Measurements from ENCODE around the gene ERCC1. TPM values are rescaled to one million over a fixed set of nuclear protein-coding genes. Genes with fewer than 3 reads are reported as not detected.

Gene ERCC1
- total and polyA plus RNA-seq, 2 of the 13 experiments (the other 11 are each of a cell fraction or from before 2014, with no cell fraction given), result 40.0 to 66.4 TPM

DNA sequence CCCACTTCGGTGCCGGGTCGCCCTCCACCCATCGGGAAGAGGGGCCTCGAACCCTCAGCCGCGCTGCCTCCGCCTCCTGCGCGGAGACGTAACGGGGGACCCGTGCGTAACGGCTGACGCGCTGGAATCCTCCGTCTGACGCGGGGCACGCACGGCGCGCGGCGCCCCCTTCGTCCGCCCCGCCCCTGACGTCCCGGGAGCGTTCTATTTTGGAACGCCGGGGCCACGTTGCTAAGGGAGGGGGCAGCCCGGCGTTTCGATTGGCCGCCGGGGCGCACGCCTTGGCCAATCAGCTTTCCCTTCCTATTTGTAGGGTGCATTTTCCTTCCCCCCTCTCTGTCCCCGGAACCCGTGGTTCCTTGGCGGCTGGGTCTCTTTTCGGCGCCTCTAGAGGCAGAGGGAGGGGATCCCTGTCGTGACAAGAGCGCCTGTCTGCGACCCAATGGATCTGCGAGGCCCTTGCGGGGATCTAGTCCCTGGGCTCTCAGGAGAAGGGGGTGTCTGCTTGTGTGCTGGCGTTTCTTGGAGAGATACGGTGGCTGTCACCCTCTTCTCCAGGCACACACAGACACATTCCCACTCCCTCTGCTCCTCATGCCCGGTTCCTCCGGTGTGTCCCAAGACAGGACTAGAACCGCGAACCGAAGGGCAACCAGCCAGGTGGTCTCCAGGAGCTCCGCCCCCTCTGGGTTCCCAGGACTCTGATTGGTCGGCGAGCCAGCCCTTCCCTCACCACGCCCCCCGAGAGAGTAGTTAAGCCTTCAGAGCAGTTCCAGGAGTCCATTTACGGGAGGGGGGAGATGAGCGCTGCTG, 45.6 kb upstream of the ERCC1 start (continued):
- TF ChIP-seq NFYB (CRISPR knock-in tag; IDR thresholded peaks at IDR 0.05), result peak; percentile 87
- peak; percentile 86 for TF ChIP-seq ZBTB21 (CRISPR knock-in tag; IDR thresholded peaks at IDR 0.05)
- TF ChIP-seq, protein P1, sequence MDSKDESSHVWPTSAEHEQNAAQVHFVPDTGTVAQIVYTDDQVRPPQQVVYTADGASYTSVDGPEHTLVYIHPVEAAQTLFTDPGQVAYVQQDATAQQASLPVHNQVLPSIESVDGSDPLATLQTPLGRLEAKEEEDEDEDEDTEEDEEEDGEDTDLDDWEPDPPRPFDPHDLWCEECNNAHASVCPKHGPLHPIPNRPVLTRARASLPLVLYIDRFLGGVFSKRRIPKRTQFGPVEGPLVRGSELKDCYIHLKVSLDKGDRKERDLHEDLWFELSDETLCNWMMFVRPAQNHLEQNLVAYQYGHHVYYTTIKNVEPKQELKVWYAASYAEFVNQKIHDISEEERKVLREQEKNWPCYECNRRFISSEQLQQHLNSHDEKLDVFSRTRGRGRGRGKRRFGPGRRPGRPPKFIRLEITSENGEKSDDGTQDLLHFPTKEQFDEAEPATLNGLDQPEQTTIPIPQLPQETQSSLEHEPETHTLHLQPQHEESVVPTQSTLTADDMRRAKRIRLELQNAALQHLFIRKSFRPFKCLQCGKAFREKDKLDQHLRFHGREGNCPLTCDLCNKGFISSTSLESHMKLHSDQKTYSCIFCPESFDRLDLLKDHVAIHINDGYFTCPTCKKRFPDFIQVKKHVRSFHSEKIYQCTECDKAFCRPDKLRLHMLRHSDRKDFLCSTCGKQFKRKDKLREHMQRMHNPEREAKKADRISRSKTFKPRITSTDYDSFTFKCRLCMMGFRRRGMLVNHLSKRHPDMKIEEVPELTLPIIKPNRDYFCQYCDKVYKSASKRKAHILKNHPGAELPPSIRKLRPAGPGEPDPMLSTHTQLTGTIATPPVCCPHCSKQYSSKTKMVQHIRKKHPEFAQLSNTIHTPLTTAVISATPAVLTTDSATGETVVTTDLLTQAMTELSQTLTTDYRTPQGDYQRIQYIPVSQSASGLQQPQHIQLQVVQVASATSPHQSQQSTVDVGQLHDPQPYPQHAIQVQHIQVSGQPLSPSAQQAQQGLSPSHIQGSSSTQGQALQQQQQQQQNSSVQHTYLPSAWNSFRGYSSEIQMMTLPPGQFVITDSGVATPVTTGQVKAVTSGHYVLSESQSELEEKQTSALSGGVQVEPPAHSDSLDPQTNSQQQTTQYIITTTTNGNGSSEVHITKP (CRISPR knock-in tag; IDR thresholded peaks at IDR 0.05; ENCODE audit: low read depth), result peak; percentile 57; the same call in 1 of the 2 replicates
- peak; percentile 53; the same call in 1 of the 2 replicates for TF ChIP-seq ELF1 (CRISPR knock-in tag; IDR thresholded peaks at IDR 0.05)
- TF ChIP-seq, protein P2, sequence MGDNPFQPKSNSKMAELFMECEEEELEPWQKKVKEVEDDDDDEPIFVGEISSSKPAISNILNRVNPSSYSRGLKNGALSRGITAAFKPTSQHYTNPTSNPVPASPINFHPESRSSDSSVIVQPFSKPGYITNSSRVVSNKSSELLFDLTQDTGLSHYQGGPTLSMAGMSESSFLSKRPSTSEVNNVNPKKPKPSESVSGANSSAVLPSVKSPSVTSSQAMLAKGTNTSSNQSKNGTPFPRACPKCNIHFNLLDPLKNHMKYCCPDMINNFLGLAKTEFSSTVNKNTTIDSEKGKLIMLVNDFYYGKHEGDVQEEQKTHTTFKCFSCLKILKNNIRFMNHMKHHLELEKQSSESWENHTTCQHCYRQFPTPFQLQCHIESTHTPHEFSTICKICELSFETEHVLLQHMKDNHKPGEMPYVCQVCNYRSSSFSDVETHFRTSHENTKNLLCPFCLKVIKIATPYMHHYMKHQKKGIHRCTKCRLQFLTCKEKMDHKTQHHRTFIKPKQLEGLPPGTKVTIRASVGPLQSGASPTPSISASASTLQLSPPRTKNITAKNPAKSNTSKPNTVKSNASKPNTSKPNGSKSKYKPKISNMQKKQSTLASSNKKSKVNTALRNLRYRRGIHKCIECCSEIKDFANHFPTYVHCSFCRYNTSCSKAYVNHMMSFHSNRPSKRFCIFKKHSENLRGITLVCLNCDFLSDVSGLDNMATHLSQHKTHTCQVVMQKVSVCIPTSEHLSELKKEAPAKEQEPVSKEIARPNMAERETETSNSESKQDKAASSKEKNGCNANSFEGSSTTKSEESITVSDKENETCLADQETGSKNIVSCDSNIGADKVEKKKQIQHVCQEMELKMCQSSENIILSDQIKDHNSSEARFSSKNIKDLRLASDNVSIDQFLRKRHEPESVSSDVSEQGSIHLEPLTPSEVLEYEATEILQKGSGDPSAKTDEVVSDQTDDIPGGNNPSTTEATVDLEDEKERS (CRISPR knock-in tag; IDR thresholded peaks at IDR 0.05), result no peak
- no peak for TF ChIP-seq AGO2 (optimal IDR thresholded peaks at IDR 0.05; ENCODE audit: low read depth, low read length)
- peak; percentile 99 for TF ChIP-seq HOXA3 (CRISPR knock-in tag; IDR thresholded peaks at IDR 0.05)
- TF ChIP-seq, protein P3, sequence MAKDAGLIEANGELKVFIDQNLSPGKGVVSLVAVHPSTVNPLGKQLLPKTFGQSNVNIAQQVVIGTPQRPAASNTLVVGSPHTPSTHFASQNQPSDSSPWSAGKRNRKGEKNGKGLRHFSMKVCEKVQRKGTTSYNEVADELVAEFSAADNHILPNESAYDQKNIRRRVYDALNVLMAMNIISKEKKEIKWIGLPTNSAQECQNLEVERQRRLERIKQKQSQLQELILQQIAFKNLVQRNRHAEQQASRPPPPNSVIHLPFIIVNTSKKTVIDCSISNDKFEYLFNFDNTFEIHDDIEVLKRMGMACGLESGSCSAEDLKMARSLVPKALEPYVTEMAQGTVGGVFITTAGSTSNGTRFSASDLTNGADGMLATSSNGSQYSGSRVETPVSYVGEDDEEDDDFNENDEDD (CRISPR knock-in tag; IDR thresholded peaks at IDR 0.05; ENCODE audit: borderline replicate concordance), result peak; percentile 60
- TF ChIP-seq TBX2 (CRISPR knock-in tag; IDR thresholded peaks at IDR 0.05; ENCODE audit: borderline replicate concordance), result peak; percentile 81
- TF ChIP-seq, protein P4, sequence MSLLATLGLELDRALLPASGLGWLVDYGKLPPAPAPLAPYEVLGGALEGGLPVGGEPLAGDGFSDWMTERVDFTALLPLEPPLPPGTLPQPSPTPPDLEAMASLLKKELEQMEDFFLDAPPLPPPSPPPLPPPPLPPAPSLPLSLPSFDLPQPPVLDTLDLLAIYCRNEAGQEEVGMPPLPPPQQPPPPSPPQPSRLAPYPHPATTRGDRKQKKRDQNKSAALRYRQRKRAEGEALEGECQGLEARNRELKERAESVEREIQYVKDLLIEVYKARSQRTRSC (CRISPR knock-in tag; IDR thresholded peaks at IDR 0.05; ENCODE audit: low read depth), result no peak
- no peak for TF ChIP-seq MAFF (IDR thresholded peaks at IDR 0.05; ENCODE audit: low read depth, low read length)
- TF ChIP-seq HNRNPLL (IDR thresholded peaks at IDR 0.05; ENCODE audit: low read depth, low read length, poor library complexity, severe bottlenecking), result peak; percentile 95
- TF ChIP-seq ZNF501 (CRISPR knock-in tag; IDR thresholded peaks at IDR 0.05), result peak; percentile 66; the same call in 1 of the 2 replicates
- TF ChIP-seq, protein P5, sequence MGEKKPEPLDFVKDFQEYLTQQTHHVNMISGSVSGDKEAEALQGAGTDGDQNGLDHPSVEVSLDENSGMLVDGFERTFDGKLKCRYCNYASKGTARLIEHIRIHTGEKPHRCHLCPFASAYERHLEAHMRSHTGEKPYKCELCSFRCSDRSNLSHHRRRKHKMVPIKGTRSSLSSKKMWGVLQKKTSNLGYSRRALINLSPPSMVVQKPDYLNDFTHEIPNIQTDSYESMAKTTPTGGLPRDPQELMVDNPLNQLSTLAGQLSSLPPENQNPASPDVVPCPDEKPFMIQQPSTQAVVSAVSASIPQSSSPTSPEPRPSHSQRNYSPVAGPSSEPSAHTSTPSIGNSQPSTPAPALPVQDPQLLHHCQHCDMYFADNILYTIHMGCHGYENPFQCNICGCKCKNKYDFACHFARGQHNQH (CRISPR knock-in tag; IDR thresholded peaks at IDR 0.05), result peak; percentile 74
- TF ChIP-seq PITX1 (CRISPR knock-in tag; IDR thresholded peaks at IDR 0.05), result peak; percentile 19; the same call in 1 of the 2 replicates
- TF ChIP-seq YEATS4 (CRISPR knock-in tag; IDR thresholded peaks at IDR 0.05; ENCODE audit: borderline replicate concordance), result peak; percentile 57; the same call in 1 of the 2 replicates
- peak; percentile 45 for TF ChIP-seq XRCC5 (optimal IDR thresholded peaks at IDR 0.05; ENCODE audit: low read length)
- 0 out of 2 replicates have a peak, but pooled peaks have one; percentile 5 for TF ChIP-seq SOX5 (CRISPR knock-in tag; IDR thresholded peaks at IDR 0.05; ENCODE audit: borderline replicate concordance)
- TF ChIP-seq ZNF468 (CRISPR knock-in tag; IDR thresholded peaks at IDR 0.05), result no peak
